ENCODE results near the gene RCOR2.
A peak's percentile ranks its signal among the peaks of the same experiment; 100 is the strongest.
"Not testable (repeated sequence)": the region's sequence is repeated elsewhere in the genome, so short reads cannot be mapped to it uniquely, and the experiment has no call there.

Gene RCOR2

DNA sequence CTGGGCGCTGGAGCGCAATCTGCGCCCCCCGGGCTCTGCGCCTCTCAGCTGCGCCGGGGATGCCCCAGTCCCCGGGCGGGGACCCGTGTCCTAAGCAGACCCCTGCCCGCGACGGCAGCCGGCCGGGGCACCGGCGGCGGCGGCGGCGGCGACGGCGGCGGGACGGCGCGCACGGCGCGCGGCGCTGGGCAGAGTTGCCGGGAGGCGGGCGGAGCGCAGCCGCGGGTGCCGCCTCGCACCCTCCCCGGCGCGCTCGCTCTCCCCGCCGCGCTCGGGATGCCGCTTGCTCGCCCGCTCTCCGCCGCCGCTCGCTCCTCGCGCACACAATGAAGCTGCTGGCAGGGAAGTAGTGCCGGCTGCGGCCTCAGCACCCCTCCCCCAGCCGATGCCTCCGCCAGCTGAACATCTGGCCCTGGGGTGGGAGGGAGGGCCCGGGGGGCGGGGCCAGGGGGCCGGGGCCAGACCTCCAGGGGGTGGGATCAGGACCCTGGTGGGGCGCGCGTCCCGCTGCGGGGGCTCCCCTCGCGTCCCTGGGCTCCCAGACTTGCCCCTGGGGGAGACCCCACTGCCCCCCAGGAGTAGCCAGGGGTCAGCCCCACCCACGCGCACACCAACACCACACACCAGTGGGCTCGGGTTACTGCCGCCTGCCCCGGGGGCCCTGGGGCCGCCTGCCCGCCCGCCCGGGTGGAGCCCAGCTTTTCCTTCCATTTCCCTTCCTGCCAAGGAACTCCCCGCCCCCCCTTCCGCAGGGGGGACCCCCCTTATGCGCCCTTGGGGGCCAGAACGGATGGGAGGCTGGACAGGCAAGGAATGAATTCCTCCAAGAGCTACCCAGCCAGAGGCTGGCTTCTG, at the start of gene RCOR2:
RCOR2 (minus strand) TSS at position 328 of the 855 bp plus-strand sequence. CDS start 708 bp downstream, outside the sequence.
- DNase-seq (ENCODE audit: low spot score), result peak; percentile 94

DNA sequence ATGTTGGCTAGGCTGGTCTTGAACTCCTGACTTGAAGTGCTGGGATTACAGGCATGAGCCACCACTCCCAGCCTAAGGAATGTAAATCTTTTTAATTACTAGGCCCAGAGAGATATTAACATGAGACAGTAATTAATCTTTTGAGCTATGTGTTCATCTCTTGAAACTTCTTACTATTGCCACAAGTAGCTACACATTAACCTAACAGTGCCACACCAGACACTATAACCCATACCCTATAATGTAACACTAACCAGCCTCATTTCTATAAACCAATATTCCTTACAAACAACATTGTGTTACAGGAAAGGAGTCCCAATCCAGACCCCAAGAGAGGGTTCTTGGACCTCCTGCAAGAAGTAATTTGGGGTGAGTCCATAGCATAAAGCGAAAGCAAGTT, 49.5 kb upstream of the RCOR2 start:
- DNase-seq (ENCODE audit: low spot score), result no peak

DNA sequence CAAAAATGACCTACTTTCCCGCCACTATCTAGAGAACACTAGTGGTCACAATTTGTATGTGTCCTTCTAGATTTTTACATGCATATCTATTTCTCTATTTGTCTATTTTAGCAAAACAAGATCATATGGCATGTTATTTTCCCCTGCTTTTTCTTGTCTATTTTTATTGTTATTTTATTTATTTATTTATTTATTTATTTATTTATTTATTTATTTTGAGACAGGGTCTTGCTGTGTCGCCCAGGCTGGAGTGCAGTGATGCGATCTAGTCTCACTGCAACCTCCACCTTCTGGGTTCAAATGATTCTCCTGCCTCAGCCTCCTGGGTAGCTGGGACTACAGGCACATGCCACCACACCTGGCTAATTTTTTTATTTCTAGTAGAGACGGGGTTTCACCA, 46.9 kb upstream of the RCOR2 start:
- not testable (repeated sequence) for DNase-seq (ENCODE audit: low spot score)

DNA sequence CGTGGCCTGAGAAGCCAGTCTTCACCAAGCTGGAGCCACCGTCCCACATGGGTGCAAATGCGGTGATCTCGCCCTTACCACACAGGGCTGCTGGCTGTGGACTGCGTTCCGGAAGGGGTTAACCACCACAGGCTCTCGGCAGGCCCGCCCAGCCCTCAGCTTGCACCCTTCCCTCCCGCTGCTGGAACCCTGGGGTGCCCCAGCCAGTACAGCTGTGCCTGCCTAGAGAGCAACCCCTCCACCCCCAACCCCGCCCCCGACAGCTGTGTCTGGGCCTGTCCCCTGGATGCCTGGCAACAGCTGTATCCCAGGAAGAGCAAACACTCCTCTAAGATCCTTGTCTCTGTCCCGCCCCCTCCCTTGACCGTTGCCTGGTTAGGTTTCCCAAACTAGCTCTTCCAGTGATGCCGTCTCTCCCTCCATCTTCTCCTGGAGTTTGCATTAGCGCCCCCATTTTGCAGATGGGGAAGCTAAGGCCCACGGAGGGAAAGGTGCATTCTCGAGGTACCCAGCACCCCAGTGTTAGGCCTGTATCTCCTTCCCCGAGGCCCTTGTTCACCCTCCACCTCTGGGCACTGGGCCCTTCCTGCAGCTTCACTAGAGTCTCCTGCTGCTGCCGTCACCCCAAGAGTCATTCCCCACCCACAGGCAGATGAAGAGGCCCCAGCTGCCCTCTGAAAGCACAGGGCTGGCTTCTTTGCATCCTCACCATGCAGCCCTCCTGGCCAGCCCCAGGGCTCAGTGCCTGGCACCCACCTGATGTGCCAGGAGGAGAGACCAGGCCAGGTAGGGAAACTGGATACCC, 44.8 kb upstream of the RCOR2 start:
- DNase-seq (ENCODE audit: low spot score), result peak; percentile 77

DNA sequence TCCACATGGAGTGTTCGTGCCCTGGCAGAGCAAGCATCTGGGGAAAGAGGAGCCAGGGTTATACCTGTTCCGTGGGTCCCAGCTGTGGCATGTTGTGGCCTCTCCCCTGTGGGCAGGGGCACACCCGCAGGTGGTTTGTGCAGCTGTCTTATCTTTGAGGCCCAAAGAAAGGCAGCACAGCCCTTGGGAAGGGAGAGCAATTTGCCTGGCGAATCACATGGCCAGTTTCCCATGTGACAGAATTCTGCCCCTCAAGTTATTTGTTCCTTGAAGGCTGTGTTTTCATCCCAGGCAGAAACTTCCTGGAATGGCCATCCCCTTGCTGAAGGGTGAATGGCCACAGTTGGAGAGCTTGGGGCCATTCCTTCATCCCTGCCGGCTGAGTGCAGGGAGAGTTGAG, 41.0 kb upstream of the RCOR2 start:
- DNase-seq (ENCODE audit: low spot score), result no peak

DNA sequence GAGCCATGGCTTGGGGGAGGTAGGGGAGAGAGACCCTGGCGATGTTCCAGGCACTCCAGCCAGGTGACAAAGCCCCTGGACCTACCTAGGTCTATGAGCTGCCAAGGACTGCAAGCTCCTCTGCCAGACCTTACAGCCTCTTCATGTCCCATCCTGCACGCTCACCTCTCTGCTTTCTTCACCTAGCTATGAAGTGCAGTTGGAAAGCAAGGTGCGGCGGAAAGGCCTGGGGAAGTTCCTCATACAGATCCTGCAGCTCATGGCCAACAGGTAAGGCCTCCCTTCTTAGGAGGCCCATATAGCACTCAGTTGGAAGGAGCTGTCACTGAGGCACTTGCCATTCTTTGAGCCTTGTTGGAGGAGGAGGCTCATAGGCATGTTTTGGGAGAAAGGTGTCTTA, 35.6 kb upstream of the RCOR2 start:
- DNase-seq (ENCODE audit: low spot score), result no peak

DNA sequence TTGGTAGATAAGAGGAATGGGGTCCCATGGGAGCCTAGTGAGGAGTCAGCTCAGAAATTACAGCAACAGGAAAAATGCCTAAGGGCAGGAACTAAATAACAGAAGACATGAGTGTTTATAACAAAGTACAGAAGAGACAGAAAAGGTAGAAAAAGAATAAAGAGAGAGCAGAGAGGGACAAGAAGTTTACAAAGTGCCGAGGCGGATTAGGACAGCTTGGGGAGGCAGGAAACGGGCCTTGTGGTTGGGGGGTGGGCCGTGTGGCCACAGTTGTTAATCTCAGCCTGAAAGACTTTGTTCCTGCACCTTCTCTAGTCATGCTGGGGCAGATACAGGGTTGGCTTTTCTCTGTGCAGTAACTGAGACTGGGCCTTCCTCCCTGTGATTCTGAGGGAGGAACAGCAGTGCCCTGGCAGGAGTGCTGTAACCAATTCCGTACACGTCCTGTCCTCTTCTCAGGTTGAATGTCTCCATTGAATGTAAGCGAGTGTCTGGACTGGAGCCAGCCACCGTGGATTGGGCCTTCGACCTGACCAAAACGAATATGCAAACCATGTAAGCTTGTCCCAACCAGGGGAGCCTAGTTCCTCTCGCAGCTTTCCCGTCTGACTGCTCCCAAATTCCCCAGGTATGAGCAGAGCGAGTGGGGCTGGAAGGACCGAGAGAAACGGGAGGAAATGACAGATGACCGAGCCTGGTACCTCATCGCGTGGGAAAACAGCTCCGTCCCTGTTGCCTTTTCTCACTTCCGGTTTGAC, 35.0 kb upstream of the RCOR2 start:
- DNase-seq (ENCODE audit: low spot score), result no peak

DNA sequence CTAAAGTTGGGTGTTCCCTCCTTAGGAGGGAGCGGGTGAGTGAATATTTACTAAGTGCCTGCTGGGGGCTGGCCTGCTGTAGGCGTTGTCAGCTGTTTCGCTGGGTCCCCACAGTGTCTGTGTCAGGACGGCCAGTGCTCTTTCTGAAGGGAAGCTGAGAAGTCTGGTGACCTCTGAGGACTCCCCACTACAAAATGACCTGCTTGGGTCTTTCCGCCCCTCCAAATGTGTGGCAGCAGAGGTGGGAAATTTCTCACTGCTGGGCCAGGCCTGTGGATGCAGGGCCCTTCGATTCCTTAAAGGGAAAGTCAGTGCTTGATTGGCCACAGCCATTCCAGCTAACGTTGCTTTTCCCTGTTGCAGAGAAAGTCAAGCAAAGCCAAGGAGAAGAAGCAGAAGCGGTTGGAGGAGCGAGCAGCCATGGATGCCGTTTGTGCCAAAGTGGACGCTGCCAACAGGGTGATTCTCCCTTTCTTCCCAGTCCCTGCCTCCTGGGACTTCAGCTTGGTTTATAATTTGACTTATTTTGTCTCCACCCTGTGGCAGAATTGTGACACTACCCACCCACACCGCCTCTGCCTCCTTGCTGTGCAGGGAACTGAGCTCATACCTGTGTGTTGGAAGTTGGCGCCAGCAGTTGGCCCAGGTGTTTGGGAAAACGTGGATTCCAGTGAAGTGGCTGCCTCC, 28.7 kb upstream of the RCOR2 start:
- peak; percentile 85 for DNase-seq (ENCODE audit: low spot score)

DNA sequence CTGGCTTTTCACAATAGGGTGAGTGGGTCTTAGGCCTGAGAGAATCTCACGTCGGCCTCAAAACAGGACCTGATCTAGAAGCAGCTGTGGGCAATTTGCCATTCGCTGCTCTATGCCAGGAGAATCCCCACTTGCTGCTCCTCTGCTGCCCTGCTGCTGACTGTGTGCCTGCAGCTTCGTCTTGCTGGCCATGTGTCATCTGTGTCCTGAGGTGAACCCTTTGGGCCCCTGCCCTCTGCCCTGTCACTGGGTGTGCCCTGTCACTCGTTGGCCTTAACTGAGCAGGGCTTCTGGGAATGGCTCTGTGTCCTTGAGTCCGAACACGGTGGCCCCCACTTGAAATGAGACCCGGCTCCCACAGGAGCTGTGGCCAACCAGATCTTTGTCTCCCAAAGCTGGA, 28.0 kb upstream of the RCOR2 start:
- no peak for DNase-seq (ENCODE audit: low spot score)

DNA sequence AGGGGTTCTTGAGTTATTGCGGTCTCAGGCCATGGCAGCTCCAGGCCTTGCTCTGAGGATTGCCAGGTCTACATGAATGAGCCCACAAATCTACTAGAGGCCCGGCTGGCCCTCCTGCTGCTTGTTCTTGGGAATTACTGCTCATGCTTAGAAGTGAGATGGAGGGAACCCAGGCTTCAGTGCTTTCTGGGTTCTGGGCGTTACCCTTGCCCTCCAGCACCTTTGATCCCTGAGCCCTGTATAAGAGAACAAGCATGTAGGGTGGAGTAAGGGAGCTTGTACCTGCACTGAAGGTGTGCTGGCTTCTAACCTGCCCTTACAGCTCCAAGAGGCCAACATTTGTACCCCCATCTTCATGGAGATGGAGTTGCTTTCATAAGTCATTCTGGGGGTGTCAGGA, 25.8 kb upstream of the RCOR2 start:
- no peak for DNase-seq (ENCODE audit: low spot score)

DNA sequence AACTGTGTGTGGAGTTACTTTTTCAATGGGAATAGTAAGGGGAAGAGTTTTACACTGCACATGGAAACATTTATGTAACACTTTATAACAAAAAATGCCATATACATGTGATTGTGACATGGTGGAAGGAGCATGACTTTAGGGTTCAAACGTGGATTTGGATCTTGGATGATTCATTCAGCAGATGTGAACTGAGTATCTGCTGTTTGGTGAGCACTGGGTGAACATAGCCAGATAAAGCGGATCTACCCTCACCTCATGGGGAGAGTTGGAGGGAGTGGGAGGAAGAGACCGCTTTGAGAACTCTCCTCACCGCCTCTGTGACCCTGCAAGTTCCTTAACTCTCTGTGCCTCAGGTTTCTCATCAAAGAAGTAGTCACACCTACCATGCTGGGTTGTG, 24.9 kb upstream of the RCOR2 start:
- no peak for DNase-seq (ENCODE audit: low spot score)

DNA sequence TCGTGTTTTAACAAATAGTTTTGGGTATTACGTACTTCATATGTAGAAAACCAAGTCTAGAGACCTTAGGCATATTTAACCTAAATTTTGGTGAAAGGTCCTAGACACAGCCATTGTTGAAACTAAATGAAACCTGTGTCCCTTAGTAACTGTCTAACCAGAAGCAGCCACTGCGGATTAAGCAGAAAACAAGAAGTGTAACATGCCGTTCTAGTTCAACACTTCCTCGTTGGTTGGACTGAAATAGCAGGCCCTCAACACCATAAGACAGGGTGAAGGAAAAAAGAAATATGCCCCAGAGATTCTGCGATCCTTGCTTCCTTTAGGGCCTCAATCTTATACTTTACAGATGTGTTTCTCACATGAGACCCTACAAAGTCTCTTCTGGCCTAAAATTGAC, 23.8 kb upstream of the RCOR2 start:
- no peak for DNase-seq (ENCODE audit: low spot score)

DNA sequence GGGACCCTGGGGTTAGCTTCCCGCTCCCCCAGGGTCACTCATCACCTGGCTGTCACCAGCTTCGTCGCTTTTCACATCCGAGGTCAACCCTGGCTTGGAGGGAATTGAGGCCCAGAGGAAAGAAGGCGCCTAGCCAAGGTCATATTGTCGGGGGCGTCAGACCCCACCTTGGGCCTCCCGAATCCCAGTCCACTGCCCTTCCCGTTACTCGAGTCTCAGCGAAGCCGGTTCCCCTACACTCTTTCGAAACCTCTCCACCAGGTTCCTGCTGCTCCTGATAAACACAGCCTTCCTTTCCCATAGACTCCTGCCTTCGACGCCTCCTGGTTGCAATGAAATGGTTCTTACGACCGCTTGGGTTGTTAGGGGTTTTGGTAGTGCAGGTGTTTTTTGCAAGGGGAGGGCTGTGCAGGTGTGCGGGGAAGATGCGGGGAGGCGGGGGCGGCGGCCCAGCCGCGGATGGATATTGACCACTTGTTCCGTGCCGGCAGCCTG, 22.5 kb upstream of the RCOR2 start:
- DNase-seq (ENCODE audit: low spot score), result no peak

DNA sequence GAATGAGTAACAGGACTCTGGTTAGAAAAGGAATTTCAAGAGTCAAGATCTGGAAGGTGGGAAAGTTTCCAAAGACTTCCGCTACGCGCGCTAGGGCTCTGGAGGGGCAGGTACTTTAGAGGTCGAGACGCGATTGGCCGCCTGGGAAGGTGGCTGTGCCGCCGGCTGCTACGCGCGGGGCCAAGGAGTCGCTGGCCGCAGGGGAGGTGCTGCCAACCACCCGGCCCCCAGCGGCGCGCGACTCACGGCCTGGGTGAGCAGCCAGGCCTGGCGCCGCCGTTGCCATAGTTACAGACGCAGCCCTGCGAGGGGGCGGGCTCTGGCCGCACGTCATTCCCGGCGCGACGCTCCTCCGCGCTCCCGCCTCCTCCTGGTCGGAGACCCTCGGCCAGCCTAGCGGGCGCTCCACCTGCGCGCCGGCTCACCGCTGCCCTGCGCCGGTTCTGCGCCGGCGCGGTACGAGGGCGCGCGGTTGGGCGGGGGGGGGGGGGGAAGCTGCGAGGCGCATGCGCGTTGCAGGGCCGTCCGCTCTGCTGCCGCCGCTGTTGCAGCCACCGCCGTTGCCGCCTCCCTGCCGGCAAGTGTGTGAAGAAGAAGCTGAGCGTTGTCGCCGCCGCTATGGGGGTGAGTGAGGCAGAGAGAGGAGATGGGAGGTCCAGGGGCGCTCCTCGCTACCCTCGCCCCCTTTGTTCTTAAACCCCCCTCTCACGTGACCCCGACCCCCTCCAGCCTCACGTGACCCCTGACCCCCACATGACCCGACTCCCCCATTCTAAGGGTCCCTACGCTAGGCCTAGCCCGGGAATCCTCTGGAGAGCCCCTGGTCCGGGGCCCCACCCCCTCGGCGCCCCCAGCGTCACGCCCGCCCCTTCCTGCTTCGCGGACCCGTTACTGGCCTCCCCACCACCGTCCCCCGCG, 21.8 kb upstream of the RCOR2 start, which contains the start of gene NAA40:
NAA40 (plus strand) TSS at position 524 of the 918 bp plus-strand sequence; CDS start at position 619, 95 bp downstream.
- peak; percentile 100 for DNase-seq (ENCODE audit: low spot score)

DNA sequence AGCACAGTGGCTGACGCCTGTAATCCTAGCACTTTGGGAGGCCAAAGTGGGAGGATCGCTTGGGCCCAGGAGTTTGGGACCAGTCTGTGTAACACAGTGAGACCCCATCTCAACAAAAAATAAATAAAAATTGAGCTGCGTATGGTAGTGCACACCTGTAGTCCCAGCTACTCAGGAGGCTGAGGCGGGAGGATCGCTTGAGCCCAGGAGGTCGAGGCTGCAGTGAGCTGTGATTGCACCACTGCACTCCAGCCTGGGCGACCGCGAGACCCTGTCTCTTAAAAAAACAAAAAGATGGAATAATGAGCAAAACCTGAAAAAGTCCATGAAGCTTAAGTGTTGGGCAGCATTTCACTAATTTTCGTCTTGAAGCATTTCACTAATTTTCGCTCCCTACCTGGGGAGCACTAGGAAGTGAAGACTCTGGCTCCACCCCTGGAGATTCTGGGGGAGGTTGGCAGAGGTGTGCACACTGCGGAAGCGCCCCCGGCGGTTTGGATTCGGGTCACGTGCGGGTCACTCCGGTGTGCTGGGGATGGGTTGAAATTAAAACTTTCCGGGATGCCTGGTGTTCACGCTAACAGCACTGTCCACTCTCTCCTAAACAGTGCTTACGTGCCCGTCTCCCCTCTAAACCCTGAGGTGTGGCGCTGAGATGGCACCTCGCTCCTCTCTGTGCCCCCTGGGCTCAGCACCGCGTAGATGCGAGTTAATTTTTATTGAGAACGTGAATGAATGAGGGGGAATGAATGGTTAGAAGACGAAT, 20.9 kb upstream of the RCOR2 start:
- DNase-seq (ENCODE audit: low spot score), result no peak

DNA sequence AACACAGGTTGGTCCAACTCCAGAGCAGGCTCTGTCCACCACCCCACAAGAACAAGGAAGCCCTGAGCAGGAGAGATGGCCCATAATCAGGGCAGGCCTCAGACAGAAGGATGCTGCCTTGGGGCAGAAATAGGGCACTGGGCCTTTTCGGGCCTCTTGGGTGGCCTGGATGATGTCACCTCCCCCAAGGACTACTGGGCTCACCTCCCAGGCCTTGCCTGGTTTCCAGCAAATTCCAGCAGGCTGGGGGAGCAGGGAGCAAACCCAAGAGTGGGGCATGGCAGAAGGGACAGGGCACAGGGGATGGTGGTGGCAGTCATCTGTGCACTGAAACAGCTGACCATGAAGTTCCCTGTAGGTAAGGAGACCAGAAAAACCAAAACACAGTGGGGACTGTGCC, 16.5 kb upstream of the RCOR2 start:
- DNase-seq (ENCODE audit: low spot score), result no peak

DNA sequence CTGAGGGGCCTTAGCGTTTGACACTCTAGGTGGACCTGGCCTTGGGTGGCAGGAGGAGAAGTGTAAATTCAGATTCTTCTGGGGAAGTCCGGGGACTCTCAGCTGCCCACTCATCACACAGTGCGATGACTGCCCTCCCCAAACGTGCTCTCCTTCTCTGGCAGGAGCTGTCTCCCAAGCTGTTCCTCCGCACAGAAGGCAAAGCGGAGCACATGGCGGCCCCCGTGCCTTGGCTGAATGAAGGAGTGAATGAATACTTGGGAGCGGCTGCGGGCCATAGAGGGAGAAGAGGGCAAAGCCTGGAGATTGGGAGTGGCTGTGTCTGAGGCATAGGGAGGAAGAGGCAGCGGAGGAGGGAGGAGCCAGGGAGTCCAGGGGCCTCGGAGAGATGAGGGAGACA, 14.9 kb upstream of the RCOR2 start:
- DNase-seq (ENCODE audit: low spot score), result no peak

DNA sequence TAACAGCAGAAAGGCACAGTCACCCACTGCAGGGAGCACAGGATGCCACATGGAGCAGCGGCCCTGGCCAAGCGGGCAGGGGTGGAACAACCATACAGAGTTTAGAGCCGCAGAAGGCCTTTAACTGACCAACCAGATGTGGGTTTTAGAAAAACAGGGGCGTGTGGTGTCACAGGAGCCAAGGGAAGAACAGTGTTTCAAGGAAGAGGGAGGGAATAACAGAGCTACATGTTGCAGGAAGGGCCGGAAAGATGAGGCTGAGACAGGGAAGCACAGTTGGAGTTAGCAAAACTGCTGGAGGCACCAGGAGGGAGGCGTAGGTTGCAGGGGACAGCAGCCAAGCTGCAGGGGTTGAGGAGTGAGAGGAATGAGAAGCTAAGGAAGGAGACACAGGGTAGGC, 14.1 kb upstream of the RCOR2 start:
- no peak for DNase-seq (ENCODE audit: low spot score)

DNA sequence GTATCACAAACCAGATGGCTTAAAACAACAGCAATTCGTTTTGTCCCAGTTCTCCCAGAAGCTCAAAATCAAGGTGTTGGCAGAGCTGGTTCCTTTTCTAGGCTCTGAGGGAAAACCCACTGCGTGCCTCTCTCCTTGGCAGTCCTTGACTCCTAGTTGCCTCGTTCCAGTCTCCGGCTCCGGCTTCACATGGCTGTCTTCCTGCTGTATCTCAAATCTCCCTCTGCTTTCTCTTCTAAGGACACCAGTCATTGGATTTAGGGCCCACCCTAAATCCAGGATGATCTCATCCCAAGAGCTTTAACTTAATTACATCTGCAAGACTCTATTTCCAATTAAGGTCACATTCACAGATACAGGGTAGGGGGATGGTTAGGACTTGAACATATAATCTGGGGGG, 12.7 kb upstream of the RCOR2 start:
- DNase-seq (ENCODE audit: low spot score), result no peak

DNA sequence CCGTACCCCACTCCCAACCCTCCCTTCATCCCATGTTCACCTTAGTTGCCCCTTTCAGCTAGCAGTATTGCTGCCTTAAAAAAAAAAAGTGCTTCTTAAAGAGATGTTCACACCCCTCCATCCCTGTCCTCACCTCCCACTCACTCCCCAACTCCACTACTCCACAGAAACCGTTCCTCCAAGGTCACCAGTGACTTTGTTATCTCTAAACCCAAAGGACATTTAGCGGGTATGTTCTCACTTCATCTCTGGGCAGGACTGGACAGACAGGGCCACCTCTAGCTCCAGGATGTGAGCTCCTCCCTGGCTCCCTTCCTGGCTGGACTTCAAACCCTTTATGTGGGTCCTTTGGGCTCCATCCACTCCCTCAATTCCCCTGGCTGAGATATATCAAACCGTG, 6.4 kb upstream of the RCOR2 start:
- no peak for DNase-seq (ENCODE audit: low spot score)
